Stomach (tissue), 9 donors: Measurements from ENCODE around the gene MAP2K2. TPM values are rescaled to one million over a fixed set of nuclear protein-coding genes. Genes with fewer than 3 reads are reported as not detected.

Experiments used
- DNase-seq, 2 donors: peaks; one replicate each; pipeline versions ENCODE4 v3.0.0 to v3.0.0-alpha.2; 2013 to 2019
- H3K27ac ChIP-seq, 5 donors: fragments of 200-600 bp in 4 of 5; sonication (generic) in 4 of 5; one replicate each; pipeline ENCODE4 v1.5.1; 2013 to 2019; ENCODE audit warnings: mild to moderate bottlenecking in 1 of 5, moderate library complexity in 1 of 5
- H3K27me3 ChIP-seq, 3 donors: fragments of 200-600 bp; sonication (generic); one replicate each; pipeline ENCODE4 v1.5.1; 2017 to 2019; ENCODE audit warnings: mixed run types in 1 of 3
- H3K36me3 ChIP-seq, 4 donors: fragments of 200-600 bp; sonication (generic); 1 replicate in 3 of 4; 2 replicates in 1 of 4; pipeline ENCODE4 v1.5.1; 2016 to 2019
- H3K4me1 ChIP-seq, 4 donors: fragments of 200-600 bp; sonication (generic); one replicate each; pipeline ENCODE4 v1.5.1; 2016 to 2019
- H3K4me3 ChIP-seq, 4 donors: fragments of 200-600 bp; sonication (generic) in 3 of 4; one replicate each; pipeline ENCODE4 v1.5.1; 2016 to 2019; ENCODE audit warnings: mild to moderate bottlenecking in 1 of 4
- H3K9me3 ChIP-seq, 4 donors: fragments of 200-600 bp; sonication (generic); one replicate each; pipeline ENCODE4 v1.5.1; 2016 to 2019
- CTCF ChIP-seq, 7 experiments: fragments of 450-650 bp in 4 of 7; fragments of 200-600 bp in 3 of 7; sonication (generic) in 3 of 7; IDR thresholded peaks; one replicate each; pipeline ENCODE4 v1.5.1; 2016 to 2019; ENCODE audit warnings: antibody characterized with exemption in 7 of 7, control low read depth in 2 of 7, mild to moderate bottlenecking in 1 of 7
- EP300 ChIP-seq: sonication (generic); formaldehyde crosslinking; IDR thresholded peaks from one replicate; pipeline ENCODE4 v1.6.1; 2017; ENCODE audit warnings: antibody characterized with exemption
- POLR2A ChIP-seq, 4 donors: fragments of 450-650 bp; IDR thresholded peaks; one replicate each; pipeline ENCODE4 v1.6.1; 2016; ENCODE audit warnings: antibody characterized with exemption in 4 of 4, control low read depth in 2 of 4, mild to moderate bottlenecking in 1 of 4, moderate library complexity in 1 of 4
- POLR2AphosphoS5 ChIP-seq, 3 donors: sonication (generic); formaldehyde crosslinking; IDR thresholded peaks; one replicate each; pipeline ENCODE4 v1.6.1; 2016; ENCODE audit warnings: antibody characterized with exemption in 3 of 3
- WGBS, 5 donors: extraction: QIAGEN DNeasy Blood & Tissue Kit in 3 of 5; methylation state at CpG; one replicate each; pipeline versions ENCODE4 v1.1.5 to v1.1.7; 2013 to 2018; 5-methylcytosine and 5-hydroxymethylcytosine counted together
- intact Hi-C: fragments of 100-400 bp; cut with DNase I; formaldehyde crosslinking; loops from one replicate; pipeline ENCODE4 v1.15.1; 2023; ENCODE audit warnings: low total_unique reads
- polyA plus RNA-seq, 3 donors: library from polyadenylated mRNA; stranded (reverse); fragments of 200-250 nt; gene quantifications; one replicate each; pipeline ENCODE4 v1.2.3, GENCODE V29; 2013
- total RNA-seq, 5 donors: library from RNA; depleted of rRNA; stranded (reverse); fragments of >200 nt; gene quantifications; one replicate each; pipeline versions ENCODE4 v1.1.0 to v1.2.3, GENCODE V29; 2014 to 2016
- donor health status: healthy with polysubstance abuse.
- donor health status: Bipolar disorder and iron deficiency.
- donor health status: healthy.

The MAP2K2 gene
- total and polyA plus RNA-seq, 8 donors = 53.4 to 447 (median 116) TPM

GRCh38 chr19:4069331-4069959 lies 54.5 kb downstream of the MAP2K2 start:
- Histone ChIP-seq H3K27me3 (no peaks in the 10 kb centered on the region), H3K4me3 (no peak overlapping the region), H3K4me1 (peaks cover 10 to 23% (median 17%) of the 10 kb centered on the region in 4 donors), H3K27ac (peak overlapping the region in 1 of 5 donors; percentile 98), H3K36me3 (no peaks in the 10 kb centered on the region), H3K9me3 (no peaks in the 10 kb centered on the region)
- 59 to 67% (median 65%) methylated on average over 11 to 12 of the region's 12 CpGs for WGBS, 5 donors
- peak in 1 of 2 donors; percentile 47 for DNase-seq
- intact Hi-C loops = no loop called here
- TF ChIP-seq EP300 (no peak), POLR2AphosphoS5 (IDR thresholded peaks at IDR 0.05) (no peak), POLR2A (IDR thresholded peaks at IDR 0.05) (no peak), CTCF (IDR thresholded peaks at IDR 0.05) (no peak)

- peak overlapping the region; percentile 96 to 100 (median 98) for H3K27ac ChIP-seq
- H3K27me3 ChIP-seq = no peaks in the 10 kb centered on the region
- H3K4me3 ChIP-seq = peak overlapping the region; percentile 94 to 100 (median 100)
- DNase-seq = peak in 1 of 2 donors; percentile 61
- 22 to 27% (median 26%) methylated on average over 28 to 31 of the region's 31 CpGs for WGBS, 5 donors
- H3K4me1 ChIP-seq = peaks cover 19 to 34% (median 27%) of the 10 kb centered on the region in 4 donors
- intact Hi-C loops = no loop called here
- no peaks in the 10 kb centered on the region for H3K9me3 ChIP-seq
- TF ChIP-seq CTCF (IDR thresholded peaks at IDR 0.05) (no peak), EP300 (no peak), POLR2AphosphoS5 (IDR thresholded peaks at IDR 0.05) (no peak), POLR2A (IDR thresholded peaks at IDR 0.05) (no peak)
- peaks cover 0 to 2% (median 0%) of the 10 kb centered on the region in 4 donors for H3K36me3 ChIP-seq
These were observed 55.6 kb downstream of the MAP2K2 start for GRCh38 chr19:4068047-4068966.

GRCh38 chr19:4067396-4068046 lies 56.4 kb downstream of the MAP2K2 start:
- H3K4me1 ChIP-seq = peaks cover 27 to 42% (median 34%) of the 10 kb centered on the region in 4 donors
- intact Hi-C loops = no loop called here
- TF ChIP-seq POLR2A (IDR thresholded peaks at IDR 0.05) = no peak
- TF ChIP-seq EP300 = no peak
- no peak for TF ChIP-seq CTCF (IDR thresholded peaks at IDR 0.05)
- TF ChIP-seq POLR2AphosphoS5 (IDR thresholded peaks at IDR 0.05) = no peak
- peak in 1 of 2 donors; percentile 77 for DNase-seq
- H3K9me3 ChIP-seq = no peaks in the 10 kb centered on the region
- H3K27ac ChIP-seq = peak overlapping the region; percentile 96 to 100 (median 98)
- H3K27me3 ChIP-seq = no peaks in the 10 kb centered on the region
- H3K4me3 ChIP-seq = peak overlapping the region; percentile 94 to 100 (median 100)
- H3K36me3 ChIP-seq = peaks cover 0 to 10% (median 0%) of the 10 kb centered on the region in 4 donors
- 1 to 2% (median 1%) methylated on average over 37 to 58 of the region's 58 CpGs for WGBS, 5 donors
